Uterus (tissue), 4 donors: ENCODE results near the gene SEC61A1. TPM values are rescaled to one million over a fixed set of nuclear protein-coding genes. Genes with fewer than 3 reads are reported as not detected.

Experiments
- DNase-seq, 2 donors: peaks; one replicate each; pipeline ENCODE4 v3.0.0-alpha.2; 2019 to 2020
- H3K27ac ChIP-seq, 2 donors: fragments of 200-600 bp; sonication (generic); 1 replicate in 1 of 2; 2 replicates in 1 of 2; pipeline ENCODE4 v1.5.1; 2016 to 2018
- H3K27me3 ChIP-seq, 2 donors: fragments of 200-600 bp; sonication (generic); one replicate each; pipeline ENCODE4 v1.5.1; 2018 to 2019; ENCODE audit warnings: control low read depth in 1 of 2
- H3K36me3 ChIP-seq, 2 donors: fragments of 200-600 bp; sonication (generic); one replicate each; pipeline ENCODE4 v1.5.1; 2019; ENCODE audit warnings: control low read depth in 1 of 2
- H3K4me1 ChIP-seq, 2 donors: fragments of 200-600 bp; sonication (generic); one replicate each; pipeline ENCODE4 v1.5.1; 2018 to 2019; ENCODE audit warnings: control low read depth in 1 of 2
- H3K4me3 ChIP-seq, 2 donors: fragments of 200-600 bp; sonication (generic); 1 replicate in 1 of 2; 2 replicates in 1 of 2; pipeline ENCODE4 v1.5.1; 2018 to 2019; ENCODE audit warnings: mild to moderate bottlenecking in 1 of 2
- H3K9me3 ChIP-seq, 2 donors: fragments of 200-600 bp; sonication (generic); one replicate each; pipeline ENCODE4 v1.5.1; 2019; ENCODE audit warnings: control low read depth in 1 of 2
- POLR2A ChIP-seq, 2 donors: fragments of 450-650 bp; IDR thresholded peaks; one replicate each; pipeline ENCODE4 v1.6.1; 2016; ENCODE audit warnings: antibody characterized with exemption in 2 of 2, mild to moderate bottlenecking in 1 of 2, moderate library complexity in 1 of 2
- intact Hi-C: fragments of 100-400 bp; cut with DNase I; formaldehyde crosslinking; loops from one replicate; pipeline ENCODE4 v1.15.1; 2023; ENCODE audit warnings: low total_unique reads
- small RNA-seq: library from RNA; depleted of rRNA; stranded (forward); fragments of <200 nt; gene quantifications from one replicate; pipeline ENCODE3, GENCODE V24; 2016
- total RNA-seq, 4 donors: library from RNA; depleted of rRNA in 3 of 4; stranded (reverse); fragments of >200 nt in 3 of 4; gene quantifications; one replicate each; pipeline versions ENCODE4 v1.1.0 to v1.2.4, GENCODE V29; 2014 to 2023
- TF ChIP-seq, protein P1 (sequence below), 4 experiments: fragments of 200-600 bp in 2 of 4; fragments of 450-650 bp in 2 of 4; sonication (generic) in 2 of 4; IDR thresholded peaks; one replicate each; pipeline ENCODE4 v1.5.1; 2016 to 2019; ENCODE audit warnings: antibody characterized with exemption in 4 of 4, mild to moderate bottlenecking in 2 of 4, moderate library complexity in 1 of 4
- donor health status: DM: yes; HTN: yes; CAD: no.

The SEC61A1 gene
- total RNA-seq, 4 donors from 2014 or later = 55.9 to 197 (median 116) TPM

GRCh38 chr3:128107834-128108233 lies 55.6 kb downstream of the SEC61A1 start:
- H3K27me3 ChIP-seq = no peaks in the 10 kb centered on the region
- H3K9me3 ChIP-seq = no peaks in the 10 kb centered on the region
- no peak for DNase-seq
- no peaks in the 10 kb centered on the region for H3K4me1 ChIP-seq
- H3K27ac ChIP-seq = no peak overlapping the region
- TF ChIP-seq, protein P1, sequence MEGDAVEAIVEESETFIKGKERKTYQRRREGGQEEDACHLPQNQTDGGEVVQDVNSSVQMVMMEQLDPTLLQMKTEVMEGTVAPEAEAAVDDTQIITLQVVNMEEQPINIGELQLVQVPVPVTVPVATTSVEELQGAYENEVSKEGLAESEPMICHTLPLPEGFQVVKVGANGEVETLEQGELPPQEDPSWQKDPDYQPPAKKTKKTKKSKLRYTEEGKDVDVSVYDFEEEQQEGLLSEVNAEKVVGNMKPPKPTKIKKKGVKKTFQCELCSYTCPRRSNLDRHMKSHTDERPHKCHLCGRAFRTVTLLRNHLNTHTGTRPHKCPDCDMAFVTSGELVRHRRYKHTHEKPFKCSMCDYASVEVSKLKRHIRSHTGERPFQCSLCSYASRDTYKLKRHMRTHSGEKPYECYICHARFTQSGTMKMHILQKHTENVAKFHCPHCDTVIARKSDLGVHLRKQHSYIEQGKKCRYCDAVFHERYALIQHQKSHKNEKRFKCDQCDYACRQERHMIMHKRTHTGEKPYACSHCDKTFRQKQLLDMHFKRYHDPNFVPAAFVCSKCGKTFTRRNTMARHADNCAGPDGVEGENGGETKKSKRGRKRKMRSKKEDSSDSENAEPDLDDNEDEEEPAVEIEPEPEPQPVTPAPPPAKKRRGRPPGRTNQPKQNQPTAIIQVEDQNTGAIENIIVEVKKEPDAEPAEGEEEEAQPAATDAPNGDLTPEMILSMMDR (IDR thresholded peaks at IDR 0.05) = no peak
- TF ChIP-seq POLR2A (IDR thresholded peaks at IDR 0.05) = no peak
- no peak overlapping the region for H3K4me3 ChIP-seq
- intact Hi-C loops = no loop called here
- no peaks in the 10 kb centered on the region for H3K36me3 ChIP-seq

DNA sequence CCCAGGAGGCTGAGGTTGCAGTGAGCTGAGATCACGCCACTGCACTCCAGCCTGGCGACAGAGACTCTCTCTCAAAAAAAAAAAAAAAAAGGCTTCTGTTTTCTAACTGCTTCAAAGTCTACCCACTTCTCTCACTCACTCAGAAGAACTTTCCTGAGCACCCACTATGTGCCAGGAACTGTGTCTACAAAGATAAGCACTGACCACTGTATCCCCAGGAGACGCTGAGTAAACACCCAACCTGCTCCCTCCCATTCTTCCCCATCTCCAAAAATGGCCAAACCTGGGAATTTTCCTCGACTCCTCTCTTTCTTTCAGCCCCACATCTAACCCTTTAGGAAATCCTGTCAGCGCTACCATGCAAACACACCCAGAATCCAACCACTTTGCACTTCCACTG lies 58.9 kb downstream of the SEC61A1 start:
- intact Hi-C loops = no loop called here
- Histone ChIP-seq H3K4me1 (no peaks in the 10 kb centered on the region), H3K27me3 (no peaks in the 10 kb centered on the region), H3K4me3 (no peak overlapping the region), H3K27ac (no peak overlapping the region), H3K36me3 (no peaks in the 10 kb centered on the region), H3K9me3 (no peaks in the 10 kb centered on the region)
- TF ChIP-seq POLR2A (IDR thresholded peaks at IDR 0.05) = no peak
- TF ChIP-seq, protein P1 (IDR thresholded peaks at IDR 0.05) = no peak
- DNase-seq = no peak

DNA sequence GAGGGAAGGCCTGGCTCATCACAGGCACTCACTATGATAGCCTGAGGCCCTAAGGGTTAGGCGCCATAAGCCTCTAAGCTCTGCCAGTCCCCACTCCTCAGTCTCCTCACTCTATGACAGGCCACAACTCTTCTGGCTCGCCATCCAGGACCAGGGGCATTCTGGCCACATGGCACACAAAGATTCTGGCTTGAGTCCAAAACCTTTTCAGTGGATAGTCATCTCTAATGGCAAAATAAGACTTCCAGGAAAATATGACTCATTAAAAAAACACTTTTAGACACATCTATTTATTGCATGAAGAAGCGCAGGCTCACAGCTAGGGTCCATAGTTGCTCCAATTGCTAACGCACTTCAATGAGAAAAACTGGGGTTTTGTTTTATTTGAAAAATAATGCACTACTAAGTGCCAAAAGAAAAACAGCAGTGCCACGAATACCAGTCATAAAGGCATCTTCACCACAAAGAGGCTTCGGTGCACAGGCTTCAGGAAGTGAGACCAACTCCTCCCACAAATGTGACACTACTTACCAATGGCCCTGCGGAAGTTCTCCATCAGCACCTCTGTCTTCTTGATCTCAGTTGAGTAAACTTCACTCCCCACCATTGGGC lies 60.2 kb downstream of the SEC61A1 start:
- Histone ChIP-seq H3K36me3 (no peaks in the 10 kb centered on the region), H3K9me3 (no peaks in the 10 kb centered on the region), H3K4me3 (no peak overlapping the region), H3K27me3 (no peaks in the 10 kb centered on the region), H3K27ac (no peak overlapping the region), H3K4me1 (no peaks in the 10 kb centered on the region)
- intact Hi-C loops = no loop called here
- DNase-seq = no peak
- TF ChIP-seq POLR2A (IDR thresholded peaks at IDR 0.05) = no peak
- TF ChIP-seq, protein P1 (IDR thresholded peaks at IDR 0.05) = no peak

GRCh38 chr3:128113817-128114794 lies 61.9 kb downstream of the SEC61A1 start:
- intact Hi-C loops = no loop called here
- H3K36me3 ChIP-seq = no peaks in the 10 kb centered on the region
- no peaks in the 10 kb centered on the region for H3K27me3 ChIP-seq
- no peaks in the 10 kb centered on the region for H3K9me3 ChIP-seq
- TF ChIP-seq POLR2A (IDR thresholded peaks at IDR 0.05) = no peak
- TF ChIP-seq, protein P1 (IDR thresholded peaks at IDR 0.05) = no peak
- H3K4me3 ChIP-seq = no peak overlapping the region
- H3K27ac ChIP-seq = no peak overlapping the region
- H3K4me1 ChIP-seq = no peaks in the 10 kb centered on the region
- DNase-seq = no peak

Small RNAs within 50 kb of the gene (small RNA-seq; reads per million reads assigned to genes)
- 0.24 reads per million for gene RNU2-37P

Other genes with a start within 250 kb of the SEC61A1 start
- 10 to 100 TPM; 12.6 to 44.8 (median 32.3) TPM for gene MGLL, start 229.9 kb upstream of the SEC61A1 start, total RNA-seq
- 1 to 10 TPM in 2 of 4 donors, under 1 TPM in 1, not detected in 1; 0.59 to 2.8 (median 2.1) TPM for gene KBTBD12, start 137.2 kb upstream of the SEC61A1 start, total RNA-seq
- gene RUVBL1, start 71.4 kb downstream of the SEC61A1 start, total RNA-seq = 10 to 100 TPM in 3 of 4 donors, 1 to 10 TPM in 1; 9.7 to 38.4 (median 16.6) TPM
- 10 to 100 TPM in 2 of 4 donors, 1 to 10 TPM in 2; 2.9 to 20.0 (median 12.5) TPM for gene EEFSEC, start 101.0 kb downstream of the SEC61A1 start, total RNA-seq